Stomach (tissue), 9 donors: Measurements from ENCODE around the gene CALML6. TPM values are rescaled to one million over a fixed set of nuclear protein-coding genes. Genes with fewer than 3 reads are reported as not detected.

Experiments used
- DNase-seq, 2 donors: peaks; one replicate each; pipeline versions ENCODE4 v3.0.0 to v3.0.0-alpha.2; 2013 to 2019
- H3K27ac ChIP-seq, 5 donors: fragments of 200-600 bp in 4 of 5; sonication (generic) in 4 of 5; one replicate each; pipeline ENCODE4 v1.5.1; 2013 to 2019; ENCODE audit warnings: mild to moderate bottlenecking in 1 of 5, moderate library complexity in 1 of 5
- H3K27me3 ChIP-seq, 3 donors: fragments of 200-600 bp; sonication (generic); one replicate each; pipeline ENCODE4 v1.5.1; 2017 to 2019; ENCODE audit warnings: mixed run types in 1 of 3
- H3K36me3 ChIP-seq, 4 donors: fragments of 200-600 bp; sonication (generic); 1 replicate in 3 of 4; 2 replicates in 1 of 4; pipeline ENCODE4 v1.5.1; 2016 to 2019
- H3K4me1 ChIP-seq, 4 donors: fragments of 200-600 bp; sonication (generic); one replicate each; pipeline ENCODE4 v1.5.1; 2016 to 2019
- H3K4me3 ChIP-seq, 4 donors: fragments of 200-600 bp; sonication (generic) in 3 of 4; one replicate each; pipeline ENCODE4 v1.5.1; 2016 to 2019; ENCODE audit warnings: mild to moderate bottlenecking in 1 of 4
- H3K9me3 ChIP-seq, 4 donors: fragments of 200-600 bp; sonication (generic); one replicate each; pipeline ENCODE4 v1.5.1; 2016 to 2019
- EP300 ChIP-seq: sonication (generic); formaldehyde crosslinking; IDR thresholded peaks from one replicate; pipeline ENCODE4 v1.6.1; 2017; ENCODE audit warnings: antibody characterized with exemption
- POLR2A ChIP-seq, 4 donors: fragments of 450-650 bp; IDR thresholded peaks; one replicate each; pipeline ENCODE4 v1.6.1; 2016; ENCODE audit warnings: antibody characterized with exemption in 4 of 4, control low read depth in 2 of 4, mild to moderate bottlenecking in 1 of 4, moderate library complexity in 1 of 4
- POLR2AphosphoS5 ChIP-seq, 3 donors: sonication (generic); formaldehyde crosslinking; IDR thresholded peaks; one replicate each; pipeline ENCODE4 v1.6.1; 2016; ENCODE audit warnings: antibody characterized with exemption in 3 of 3
- WGBS, 5 donors: extraction: QIAGEN DNeasy Blood & Tissue Kit in 3 of 5; methylation state at CpG; one replicate each; pipeline versions ENCODE4 v1.1.5 to v1.1.7; 2013 to 2018; 5-methylcytosine and 5-hydroxymethylcytosine counted together
- intact Hi-C: fragments of 100-400 bp; cut with DNase I; formaldehyde crosslinking; loops from one replicate; pipeline ENCODE4 v1.15.1; 2023; ENCODE audit warnings: low total_unique reads
- polyA plus RNA-seq, 3 donors: library from polyadenylated mRNA; stranded (reverse); fragments of 200-250 nt; gene quantifications; one replicate each; pipeline ENCODE4 v1.2.3, GENCODE V29; 2013
- total RNA-seq, 5 donors: library from RNA; depleted of rRNA; stranded (reverse); fragments of >200 nt; gene quantifications; one replicate each; pipeline versions ENCODE4 v1.1.0 to v1.2.3, GENCODE V29; 2014 to 2016
- TF ChIP-seq, protein P1 (sequence below), 7 experiments: fragments of 450-650 bp in 4 of 7; fragments of 200-600 bp in 3 of 7; sonication (generic) in 3 of 7; IDR thresholded peaks; one replicate each; pipeline ENCODE4 v1.5.1; 2016 to 2019; ENCODE audit warnings: antibody characterized with exemption in 7 of 7, control low read depth in 2 of 7, mild to moderate bottlenecking in 1 of 7
- donor health status: healthy with polysubstance abuse.
- donor health status: Bipolar disorder and iron deficiency.
- donor health status: healthy.

The CALML6 gene
- total and polyA plus RNA-seq, 8 donors, result 1.4 to 5.7 (median 2.6) TPM; not detected in 5

DNA sequence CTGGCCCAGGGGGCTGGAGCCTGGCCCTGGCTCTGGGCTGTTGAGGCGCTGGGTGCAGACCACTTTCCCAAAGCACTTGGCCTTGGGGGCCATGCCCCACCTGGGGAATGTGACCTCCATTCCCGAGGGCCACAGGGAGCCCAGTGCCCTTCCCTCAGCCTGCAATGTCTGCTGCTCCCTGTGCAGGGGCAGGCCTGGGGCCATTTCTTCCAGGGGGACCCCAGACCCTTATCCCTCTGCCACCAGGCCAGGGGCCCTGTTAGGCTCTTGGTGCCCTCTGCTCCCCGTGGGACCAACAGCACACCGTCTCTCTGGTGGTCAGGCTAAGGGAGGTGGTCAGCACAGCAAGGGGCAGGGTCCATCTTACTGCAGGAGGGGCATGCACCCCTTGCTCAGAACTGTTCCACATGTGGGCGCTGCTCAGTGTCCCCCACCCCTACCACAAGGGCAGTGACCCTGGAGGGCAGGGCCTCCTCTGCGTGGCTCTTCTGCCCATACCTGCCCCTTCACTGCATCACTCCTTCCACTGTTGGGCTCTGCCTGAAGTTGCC, 5.1 kb downstream of the CALML6 start:
- intact Hi-C loops, result no loop called here
- Histone ChIP-seq H3K9me3 (no peaks in the 10 kb centered on the region), H3K4me3 (peak overlapping the region in 2 of 4 donors; percentile 54 to 58), H3K36me3 (no peaks in the 10 kb centered on the region), H3K27me3 (peaks cover 0 to 4% (median 0%) of the 10 kb centered on the region in 3 donors), H3K27ac (peak overlapping the region; percentile 67 to 84 (median 74)), H3K4me1 (peaks cover 18 to 35% (median 30%) of the 10 kb centered on the region in 4 donors)
- WGBS, 5 donors, result 76 to 86% (median 83%) methylated on average over 2 to 6 of the region's 6 CpGs
- TF ChIP-seq EP300, result no peak
- TF ChIP-seq POLR2AphosphoS5 (IDR thresholded peaks at IDR 0.05), result no peak
- TF ChIP-seq, protein P1, sequence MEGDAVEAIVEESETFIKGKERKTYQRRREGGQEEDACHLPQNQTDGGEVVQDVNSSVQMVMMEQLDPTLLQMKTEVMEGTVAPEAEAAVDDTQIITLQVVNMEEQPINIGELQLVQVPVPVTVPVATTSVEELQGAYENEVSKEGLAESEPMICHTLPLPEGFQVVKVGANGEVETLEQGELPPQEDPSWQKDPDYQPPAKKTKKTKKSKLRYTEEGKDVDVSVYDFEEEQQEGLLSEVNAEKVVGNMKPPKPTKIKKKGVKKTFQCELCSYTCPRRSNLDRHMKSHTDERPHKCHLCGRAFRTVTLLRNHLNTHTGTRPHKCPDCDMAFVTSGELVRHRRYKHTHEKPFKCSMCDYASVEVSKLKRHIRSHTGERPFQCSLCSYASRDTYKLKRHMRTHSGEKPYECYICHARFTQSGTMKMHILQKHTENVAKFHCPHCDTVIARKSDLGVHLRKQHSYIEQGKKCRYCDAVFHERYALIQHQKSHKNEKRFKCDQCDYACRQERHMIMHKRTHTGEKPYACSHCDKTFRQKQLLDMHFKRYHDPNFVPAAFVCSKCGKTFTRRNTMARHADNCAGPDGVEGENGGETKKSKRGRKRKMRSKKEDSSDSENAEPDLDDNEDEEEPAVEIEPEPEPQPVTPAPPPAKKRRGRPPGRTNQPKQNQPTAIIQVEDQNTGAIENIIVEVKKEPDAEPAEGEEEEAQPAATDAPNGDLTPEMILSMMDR (IDR thresholded peaks at IDR 0.05), result no peak
- no peak for TF ChIP-seq POLR2A (IDR thresholded peaks at IDR 0.05)
- DNase-seq, result peak in 1 of 2 donors; percentile 28

DNA sequence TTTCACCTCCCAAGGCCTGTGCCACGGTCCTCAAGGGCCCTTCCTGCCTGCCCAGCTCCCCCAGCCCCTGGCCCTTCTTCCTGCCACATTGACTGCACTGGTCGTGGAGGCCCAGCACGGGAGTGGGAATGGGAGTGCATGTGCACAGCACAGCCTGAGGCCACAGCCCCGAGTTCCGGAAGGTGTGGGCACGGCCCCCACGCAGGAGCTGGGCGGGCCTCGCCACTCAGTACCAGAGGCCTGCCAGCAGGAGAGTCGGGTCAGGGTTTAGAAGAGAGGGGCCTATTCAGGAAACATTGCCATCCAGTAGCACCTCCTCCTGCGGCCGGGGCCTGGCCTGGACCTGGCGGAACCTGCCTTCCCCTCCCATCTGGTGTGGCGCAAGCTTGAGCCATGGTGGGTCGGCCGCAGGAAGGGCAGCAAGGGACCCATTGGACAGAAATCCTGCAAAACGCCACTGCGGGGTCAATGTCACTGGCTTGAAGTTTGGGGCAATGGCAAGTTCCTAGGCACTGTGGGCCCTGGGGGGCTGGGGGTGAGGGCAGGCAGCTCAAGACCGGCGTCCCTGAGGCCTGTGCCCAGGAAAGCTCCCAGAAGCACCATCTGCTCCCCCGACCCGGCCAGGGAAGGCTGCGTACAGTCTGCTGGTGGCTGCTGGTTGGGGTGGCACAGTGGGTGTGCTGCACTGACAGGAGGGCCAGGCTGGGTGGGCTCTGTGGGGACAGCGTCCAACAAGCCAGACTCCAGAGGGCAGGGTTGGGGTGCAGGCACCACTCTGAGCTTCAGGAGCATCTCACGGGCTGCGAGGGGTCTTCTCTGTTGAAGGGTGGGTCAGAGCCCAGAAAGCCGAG, 5.8 kb downstream of the CALML6 start:
- 75 to 89% (median 85%) methylated on average over 7 to 27 of the region's 27 CpGs for WGBS, 5 donors
- Histone ChIP-seq H3K27me3 (peaks cover 0 to 4% (median 0%) of the 10 kb centered on the region in 3 donors), H3K27ac (peak overlapping the region in 2 of 5 donors; percentile 71 to 77), H3K36me3 (no peaks in the 10 kb centered on the region), H3K4me1 (peaks cover 15 to 28% (median 25%) of the 10 kb centered on the region in 4 donors), H3K9me3 (no peaks in the 10 kb centered on the region), H3K4me3 (no peak overlapping the region)
- TF ChIP-seq POLR2AphosphoS5 (IDR thresholded peaks at IDR 0.05), result no peak
- intact Hi-C loops, result no loop called here
- peak in 1 of 2 donors; percentile 34 for DNase-seq

DNA sequence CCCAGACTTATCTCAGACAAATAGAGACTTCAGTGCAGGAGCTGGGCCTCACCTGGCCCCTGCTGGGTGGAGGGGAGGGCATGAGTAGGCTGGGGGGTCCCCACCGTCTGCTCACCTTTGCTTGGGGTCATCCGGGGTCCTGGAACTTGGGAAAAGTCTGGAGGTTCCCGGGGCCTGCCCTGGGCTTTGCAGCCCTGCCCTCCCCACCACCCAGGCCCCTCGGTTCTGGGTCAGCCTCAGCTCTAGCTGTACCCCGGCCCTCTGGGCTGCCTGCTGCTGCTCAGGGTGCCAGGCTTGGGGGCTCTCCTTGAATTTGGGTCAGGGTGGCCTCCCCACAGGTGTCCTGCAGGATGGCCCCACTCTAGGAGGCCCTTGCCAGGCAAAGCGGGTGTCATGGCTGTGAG, 6.4 kb downstream of the CALML6 start:
- no peak overlapping the region for H3K27ac ChIP-seq
- intact Hi-C loops, result no loop called here
- no peak for TF ChIP-seq POLR2A (IDR thresholded peaks at IDR 0.05)
- no peaks in the 10 kb centered on the region for H3K9me3 ChIP-seq
- H3K4me3 ChIP-seq, result no peak overlapping the region
- DNase-seq, result no peak
- H3K27me3 ChIP-seq, result peaks cover 0 to 4% (median 0%) of the 10 kb centered on the region in 3 donors
- H3K4me1 ChIP-seq, result peaks cover 10 to 22% (median 20%) of the 10 kb centered on the region in 4 donors
- 74 to 88% (median 78%) methylated on average over 3 to 6 of the region's 6 CpGs; no CpG with 5 or more reads in 1 of the 5 donors for WGBS, 5 donors
- H3K36me3 ChIP-seq, result no peaks in the 10 kb centered on the region

DNA sequence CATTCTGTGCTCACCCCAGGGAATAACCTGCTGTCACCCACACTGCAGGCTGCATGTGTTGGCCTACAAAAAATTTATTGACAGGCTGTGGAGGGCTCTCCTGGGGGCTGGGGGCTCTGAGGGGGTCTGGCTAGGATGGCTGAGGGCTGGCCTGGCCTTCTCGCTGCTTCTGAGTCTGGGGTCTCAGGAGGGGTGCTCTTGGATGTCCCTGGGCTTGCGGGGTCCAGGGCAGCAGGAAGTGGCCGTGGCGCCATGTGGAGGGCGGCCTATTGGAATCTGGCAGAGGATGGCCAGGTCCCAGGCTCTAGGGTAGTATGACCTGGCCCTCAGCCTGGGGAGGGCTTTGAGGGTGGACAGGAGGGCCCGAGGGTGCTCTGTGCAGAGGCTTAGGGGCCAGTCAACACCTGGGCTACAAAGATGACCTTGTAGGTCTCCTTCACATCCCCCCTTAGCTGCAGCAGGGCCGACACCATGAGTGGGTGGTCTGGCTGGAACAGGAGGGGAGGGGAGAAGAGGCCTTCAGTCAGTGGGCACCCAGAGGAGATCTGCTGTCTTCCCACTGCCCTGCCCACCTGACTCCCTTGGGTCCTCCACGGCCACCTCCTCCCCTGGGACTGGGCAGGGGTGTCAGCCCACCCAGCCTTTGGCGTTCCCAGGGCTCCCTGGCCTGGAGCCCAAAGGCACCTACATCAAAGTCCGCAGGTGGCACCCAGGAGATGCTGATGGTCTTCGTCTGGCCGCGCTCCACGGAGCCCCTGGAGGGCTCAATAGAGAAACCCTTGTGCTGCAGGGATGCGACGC, 7.0 kb downstream of the CALML6 start:
- Histone ChIP-seq H3K36me3 (no peaks in the 10 kb centered on the region), H3K27ac (no peak overlapping the region), H3K9me3 (no peaks in the 10 kb centered on the region), H3K27me3 (peaks cover 0 to 4% (median 0%) of the 10 kb centered on the region in 3 donors), H3K4me1 (peaks cover 10 to 20% (median 17%) of the 10 kb centered on the region in 4 donors), H3K4me3 (no peak overlapping the region)
- TF ChIP-seq POLR2A (IDR thresholded peaks at IDR 0.05) (no peak), EP300 (no peak), POLR2AphosphoS5 (IDR thresholded peaks at IDR 0.05) (no peak)
- TF ChIP-seq, protein P1 (IDR thresholded peaks at IDR 0.05), result no peak
- intact Hi-C loops, result no loop called here
- no peak for DNase-seq
- 85 to 93% (median 91%) methylated on average over 14 to 16 of the region's 16 CpGs for WGBS, 5 donors

DNA sequence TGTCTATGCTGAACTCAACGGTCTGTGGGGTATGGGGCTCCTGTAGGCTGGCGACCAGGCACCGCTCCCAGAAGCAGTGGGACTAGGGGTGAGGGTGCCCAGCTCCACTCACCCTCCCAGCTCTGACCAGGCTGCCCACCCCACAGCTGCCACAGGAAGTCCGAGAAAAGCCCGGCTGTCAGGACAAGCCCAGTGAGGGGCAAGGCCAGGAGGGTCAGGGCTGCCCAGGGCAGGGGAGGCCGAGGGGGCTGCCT, 7.6 kb downstream of the CALML6 start:
- no peak for DNase-seq
- no peak overlapping the region for H3K4me3 ChIP-seq
- intact Hi-C loops, result no loop called here
- no peak overlapping the region for H3K27ac ChIP-seq
- WGBS, 5 donors, result 78 to 90% (median 80%) methylated on average over 5 to 6 of the region's 6 CpGs; no CpG with 5 or more reads in 1 of the 5 donors
- peaks cover 10 to 20% (median 16%) of the 10 kb centered on the region in 4 donors for H3K4me1 ChIP-seq
- no peak for TF ChIP-seq POLR2A (IDR thresholded peaks at IDR 0.05)
- no peak for TF ChIP-seq POLR2AphosphoS5 (IDR thresholded peaks at IDR 0.05)
- no peak for TF ChIP-seq EP300
- TF ChIP-seq, protein P1 (IDR thresholded peaks at IDR 0.05), result no peak
- peaks cover 0 to 4% (median 0%) of the 10 kb centered on the region in 3 donors for H3K27me3 ChIP-seq
- H3K36me3 ChIP-seq, result no peaks in the 10 kb centered on the region
- no peaks in the 10 kb centered on the region for H3K9me3 ChIP-seq
